KMS-11 (cell line): Measurements from ENCODE around the gene CALN1.
"Not testable (repeated sequence)": the region's sequence is repeated elsewhere in the genome, so short reads cannot be mapped to it uniquely, and the experiment has no call there.

Experiments used
- H2AFZ ChIP-seq: fragments of 200-600 bp; sonication (generic); 2 replicates; pipeline ENCODE4 v1.6.1; 2016; ENCODE audit warnings: antibody characterized with exemption, mixed run types, low read depth
- H3K27ac ChIP-seq: fragments of 200-600 bp; sonication (generic); 2 replicates; pipeline ENCODE4 v1.6.1; 2016; ENCODE audit warnings: mild to moderate bottlenecking, mixed run types
- H3K27me3 ChIP-seq: fragments of 200-600 bp; sonication (generic); 2 replicates; pipeline ENCODE4 v1.6.1; 2017; ENCODE audit warnings: mild to moderate bottlenecking, low read depth, mixed run types, moderate library complexity; ENCODE audit not compliant: insufficient read depth
- H3K36me3 ChIP-seq: fragments of 200-600 bp; sonication (generic); 2 replicates; pipeline ENCODE4 v1.6.1; 2017; ENCODE audit warnings: mild to moderate bottlenecking, mixed run types; ENCODE audit not compliant: insufficient read depth
- H3K4me1 ChIP-seq: fragments of 200-600 bp; sonication (generic); 2 replicates; pipeline ENCODE4 v1.6.1; 2016; ENCODE audit warnings: mild to moderate bottlenecking, low read depth, mixed run types; ENCODE audit not compliant: poor library complexity, severe bottlenecking
- H3K4me2 ChIP-seq: fragments of 200-600 bp; sonication (generic); 2 replicates; pipeline ENCODE4 v1.7.0; 2016; ENCODE audit warnings: mild to moderate bottlenecking, mixed run types
- H3K4me3 ChIP-seq: fragments of 200-600 bp; sonication (generic); IDR thresholded peaks from 2 replicates; pipeline ENCODE4 v1.6.1; 2017; ENCODE audit warnings: low read depth, low read length, mixed read lengths; ENCODE audit not compliant: insufficient read depth
- H3K79me2 ChIP-seq: fragments of 200-600 bp; sonication (generic); 2 replicates; pipeline ENCODE4 v1.6.1; 2016; ENCODE audit warnings: low read depth, mixed run types; ENCODE audit not compliant: insufficient read depth
- H3K9ac ChIP-seq: fragments of 200-600 bp; sonication (generic); 2 replicates; pipeline ENCODE4 v1.6.1; 2016; ENCODE audit warnings: mild to moderate bottlenecking, mixed run types
- H4K20me1 ChIP-seq: fragments of 200-600 bp; sonication (generic); 2 replicates; pipeline ENCODE4 v1.6.1; 2016; ENCODE audit warnings: mild to moderate bottlenecking, mixed run types; ENCODE audit not compliant: insufficient read depth
- CTCF ChIP-seq: fragments of 200-600 bp; sonication (generic); conservative IDR thresholded peaks from 2 replicates; pipeline ENCODE4 v1.6.1; 2017; ENCODE audit warnings: low read depth, mild to moderate bottlenecking, antibody characterized with exemption, low read length, moderate library complexity, mixed read lengths

The CALN1 gene

GRCh38 chr7:72069263-72069662 lies 342.9 kb downstream of the CALN1 start:
- Histone ChIP-seq H3K36me3 (no peaks in the 10 kb centered on the region), H3K4me1 (no peaks in the 10 kb centered on the region), H3K27me3 (no peaks in the 10 kb centered on the region), H4K20me1 (no peaks in the 10 kb centered on the region), H3K4me3 (no peak overlapping the region), H3K9ac (no peak overlapping the region), H3K79me2 (no peaks in the 10 kb centered on the region), H3K27ac (no peak overlapping the region), H2AFZ (no peak overlapping the region), H3K4me2 (no peak overlapping the region)
- TF ChIP-seq CTCF, result no peak

- not testable (repeated sequence) for H3K79me2 ChIP-seq
These were observed 346.4 kb downstream of the CALN1 start for GRCh38 chr7:72065764-72066163.

GRCh38 chr7:72064916-72065315 lies 347.2 kb downstream of the CALN1 start:
- H3K4me1 ChIP-seq, result no peaks in the 10 kb centered on the region
- H3K4me2 ChIP-seq, result no peak overlapping the region
- no peaks in the 10 kb centered on the region for H3K27me3 ChIP-seq
- H3K27ac ChIP-seq, result no peak overlapping the region
- H2AFZ ChIP-seq, result no peak overlapping the region
- H4K20me1 ChIP-seq, result no peaks in the 10 kb centered on the region
- no peak overlapping the region for H3K9ac ChIP-seq
- no peak overlapping the region for H3K4me3 ChIP-seq
- no peak for TF ChIP-seq CTCF
- no peaks in the 10 kb centered on the region for H3K79me2 ChIP-seq
- no peaks in the 10 kb centered on the region for H3K36me3 ChIP-seq

More at GRCh38 chr7:72065764-72066163, 346.4 kb downstream of the CALN1 start:
- H3K4me3 ChIP-seq, H3K36me3 ChIP-seq, H4K20me1 ChIP-seq, H3K9ac ChIP-seq, H3K4me2 ChIP-seq, H2AFZ ChIP-seq, H3K4me1 ChIP-seq, H3K27ac ChIP-seq, H3K27me3 ChIP-seq: not testable (repeated sequence)

GRCh38 chr7:72063330-72063729 lies 348.8 kb downstream of the CALN1 start:
- no peaks in the 10 kb centered on the region for H3K79me2 ChIP-seq
- no peak overlapping the region for H3K4me2 ChIP-seq
- no peak overlapping the region for H3K27ac ChIP-seq
- no peak overlapping the region for H3K9ac ChIP-seq
- no peaks in the 10 kb centered on the region for H3K4me1 ChIP-seq
- H3K36me3 ChIP-seq, result no peaks in the 10 kb centered on the region
- H3K4me3 ChIP-seq, result no peak overlapping the region
- H3K27me3 ChIP-seq, result no peaks in the 10 kb centered on the region
- H2AFZ ChIP-seq, result no peak overlapping the region
- TF ChIP-seq CTCF, result no peak
- H4K20me1 ChIP-seq, result no peaks in the 10 kb centered on the region

- Histone ChIP-seq H3K9ac (no peak overlapping the region), H3K4me3 (no peak overlapping the region), H3K4me1 (no peaks in the 10 kb centered on the region), H2AFZ (no peak overlapping the region), H3K79me2 (no peaks in the 10 kb centered on the region), H4K20me1 (no peaks in the 10 kb centered on the region), H3K4me2 (no peak overlapping the region), H3K27me3 (no peaks in the 10 kb centered on the region), H3K36me3 (no peaks in the 10 kb centered on the region), H3K27ac (no peak overlapping the region)
- no peak for TF ChIP-seq CTCF
These were observed 349.5 kb downstream of the CALN1 start for GRCh38 chr7:72062666-72063065.
